Aorta (tissue), 5 donors: ENCODE results near the gene A3GALT2. TPM values are rescaled to one million over a fixed set of nuclear protein-coding genes. Genes with fewer than 3 reads are reported as not detected.
"Not testable (repeated sequence)": the region's sequence is repeated elsewhere in the genome, so short reads cannot be mapped to it uniquely, and the experiment has no call there.

Experiments used
- ATAC-seq: fragments of 200-7000 bp; cut with Tn5 transposase; one replicate; pipeline ENCODE4 v1.9.1; 2022; ENCODE audit warnings: moderate library complexity; ENCODE audit not compliant: low FRiP score
- DNase-seq, 2 donors: peaks; one replicate each; pipeline ENCODE4 v3.0.0-alpha.2; 2020
- H3K27ac ChIP-seq, 2 donors: one replicate each; pipeline ENCODE4 v1.5.1; 2013; ENCODE audit warnings: low read length in 2 of 2, mild to moderate bottlenecking in 2 of 2, moderate library complexity in 2 of 2, control low read depth in 1 of 2, inconsistent platforms in 1 of 2, low read depth in 1 of 2
- H3K27me3 ChIP-seq, 2 donors: one replicate each; pipeline ENCODE4 v1.6.1; 2013; ENCODE audit warnings: control low read depth in 1 of 2, low read length in 1 of 2, mild to moderate bottlenecking in 1 of 2, moderate library complexity in 1 of 2; ENCODE audit not compliant: insufficient read depth in 2 of 2, control insufficient read depth in 1 of 2
- H3K36me3 ChIP-seq, 2 donors: one replicate each; pipeline ENCODE4 v1.6.1; 2013; ENCODE audit warnings: control low read depth in 1 of 2, low read length in 1 of 2, mild to moderate bottlenecking in 1 of 2; ENCODE audit not compliant: insufficient read depth in 2 of 2, control insufficient read depth in 1 of 2
- H3K4me1 ChIP-seq, 2 donors: one replicate each; pipeline ENCODE4 v1.6.1; 2013; ENCODE audit warnings: low read length in 2 of 2, control low read depth in 1 of 2, mild to moderate bottlenecking in 1 of 2, moderate library complexity in 1 of 2; ENCODE audit not compliant: insufficient read depth in 2 of 2, control insufficient read depth in 1 of 2
- H3K4me3 ChIP-seq, 2 donors: one replicate each; pipeline ENCODE4 v1.5.1; 2013; ENCODE audit warnings: low read length in 2 of 2, control low read depth in 1 of 2, mild to moderate bottlenecking in 1 of 2
- H3K9me3 ChIP-seq: one replicate; pipeline ENCODE4 v1.6.1; 2013; ENCODE audit warnings: mild to moderate bottlenecking, low read length; ENCODE audit not compliant: control insufficient read depth
- WGBS, 2 donors: extraction: QIAGEN DNeasy Blood & Tissue Kit; methylation state at CpG; one replicate each; pipeline ENCODE4 v1.1.7; 2013; 5-methylcytosine and 5-hydroxymethylcytosine counted together
- intact Hi-C, 2 donors: fragments of 100-400 bp; cut with DNase I; formaldehyde crosslinking; loops; one replicate each; pipeline versions ENCODE4 v1.14.2 to v1.15.0; 2022
- polyA plus RNA-seq, 2 donors: library from polyadenylated mRNA; stranded (reverse); fragments of 200-250 nt; gene quantifications; one replicate each; pipeline ENCODE4 v1.2.3, GENCODE V29; 2013
- total RNA-seq, 2 donors: library from RNA; stranded (reverse); fragmentation: NEBNext Ultra II Directional; extraction: Animal tissue kit (Norgen Biotek cat#: 25700); gene quantifications; one replicate each; pipeline ENCODE4 v1.2.1, GENCODE V29; 2021
- donor health status: healthy with polysubstance abuse.
- donor health status: Bipolar disorder and iron deficiency.
- donor health status: DM: no; HTN: no; CAD: no.
- donor health status: DM: no; HTN: no; CAD: no.
- donor health status: DM: yes; HTN: yes; CAD: no.

The A3GALT2 gene
- total and polyA plus RNA-seq, 4 donors = 0.36 to 0.81 TPM; not detected in 2

DNA sequence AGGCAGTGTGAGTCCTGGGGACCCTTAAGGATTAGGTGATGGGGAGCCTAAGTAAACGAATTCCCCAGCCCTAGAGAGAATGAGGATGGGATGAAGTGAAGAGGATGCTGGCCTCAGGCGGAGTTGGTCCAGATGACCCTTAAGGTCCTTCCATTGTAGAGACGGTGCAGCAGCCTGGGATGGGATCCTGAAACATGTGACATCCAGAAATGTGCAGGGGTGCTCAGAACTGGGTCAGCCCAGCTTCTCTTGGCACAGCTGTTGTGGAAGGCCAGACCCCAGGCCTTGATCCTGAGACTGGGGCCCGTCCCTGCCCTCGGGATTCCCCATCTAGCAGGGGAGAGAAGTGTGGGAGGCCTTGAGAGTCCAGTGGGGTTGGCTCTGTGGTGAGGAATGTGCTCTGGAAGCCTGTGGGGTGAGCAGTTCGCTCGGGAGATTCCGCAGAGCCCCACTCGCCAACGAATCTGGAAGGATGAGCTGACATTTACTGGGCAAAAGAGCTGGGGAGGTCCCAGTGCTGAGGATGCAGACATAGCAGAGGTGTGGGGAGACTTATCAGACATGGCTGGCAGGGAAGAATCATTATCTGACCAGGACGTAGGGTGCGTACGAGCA is 28.1 kb downstream of the A3GALT2 start:
- intact Hi-C loops = loop anchor here (10.0 kb wide), 2 partner anchors 168 to 322 kb away; no protein-coding TSS in a partner anchor
- Histone ChIP-seq H3K4me3 (no peak overlapping the region), H3K36me3 (peaks cover 0 to 2% of the 10 kb centered on the region in 2 donors), H3K27ac (peak overlapping the region in 1 of 2 donors; percentile 49), H3K27me3 (no peaks in the 10 kb centered on the region), H3K4me1 (no peaks in the 10 kb centered on the region), H3K9me3 (no peaks in the 10 kb centered on the region)
- 36 to 40% methylated on average over 13 of the region's 13 CpGs for WGBS, 2 donors
- peak; percentile 42 to 72 for DNase-seq
- ATAC-seq = peak; percentile 12

- not testable (repeated sequence) for DNase-seq, H3K4me3 ChIP-seq, H3K4me1 ChIP-seq, H3K9me3 ChIP-seq, ATAC-seq, H3K36me3 ChIP-seq, H3K27ac ChIP-seq, H3K27me3 ChIP-seq
- 80 to 95% methylated on average over 1 of the region's 2 CpGs for WGBS, 2 donors
- intact Hi-C loops = loop anchor here (10.0 kb wide), 2 partner anchors 166 to 324 kb away; no protein-coding TSS in a partner anchor
These were observed 30.3 kb downstream of the A3GALT2 start for GRCh38 chr1:33290615-33291014.

- intact Hi-C loops = loop anchor here (10.0 kb wide), 2 partner anchors 165 to 325 kb away; no protein-coding TSS in a partner anchor
- Histone ChIP-seq H3K4me1 (no peaks in the 10 kb centered on the region), H3K4me3 (no peak overlapping the region), H3K27ac (peak overlapping the region in 1 of 2 donors; percentile 29), H3K36me3 (peaks cover 3% of the 10 kb centered on the region in 2 donors), H3K9me3 (no peaks in the 10 kb centered on the region), H3K27me3 (no peaks in the 10 kb centered on the region)
- 29 to 33% methylated on average over 3 of the region's 3 CpGs for WGBS, 2 donors
- DNase-seq = no peak
- no peak for ATAC-seq
These were observed 31.1 kb downstream of the A3GALT2 start for GRCh38 chr1:33289858-33290154.

DNA sequence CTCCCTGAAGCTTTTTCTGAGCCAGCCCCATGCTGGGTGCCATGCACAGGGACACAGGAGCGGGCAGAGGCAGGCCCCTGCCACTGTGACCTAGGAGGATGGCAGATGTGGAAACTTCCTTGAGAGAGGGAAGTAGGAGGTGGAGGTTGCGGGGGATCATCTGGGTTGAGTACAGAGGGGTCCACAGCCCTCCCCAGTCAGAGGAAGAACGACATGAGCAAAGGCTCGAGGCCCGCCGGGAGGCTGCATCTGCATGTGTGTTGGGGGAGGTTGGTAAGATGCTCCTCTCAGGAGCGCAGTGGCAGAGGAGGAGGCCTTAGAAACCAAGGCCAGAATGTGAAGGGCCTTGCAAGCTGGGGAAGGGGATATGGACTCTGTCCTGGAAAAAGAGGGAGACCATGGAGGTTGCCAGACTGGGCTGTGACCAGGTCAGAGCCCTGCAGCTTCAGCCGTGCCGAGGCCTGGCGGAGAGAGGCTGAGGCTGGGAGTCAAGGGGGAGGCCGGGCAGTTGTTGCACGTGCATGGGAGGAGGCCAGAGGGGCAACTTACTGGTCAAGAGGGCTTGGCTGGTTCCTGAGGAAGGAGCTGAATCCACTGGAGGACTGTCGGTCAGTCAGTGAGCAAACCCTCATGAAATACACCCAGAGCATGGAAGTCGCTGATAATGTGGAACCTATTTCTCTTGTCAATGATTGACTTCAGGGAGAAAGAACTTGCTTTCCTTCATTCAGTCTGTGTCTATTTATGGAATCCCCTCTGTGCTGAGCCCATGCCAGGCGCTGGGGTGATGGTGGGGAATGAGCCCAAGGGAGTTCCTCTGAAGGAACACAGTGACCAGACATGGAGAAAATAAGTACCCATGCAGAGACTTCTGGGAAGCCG is 31.7 kb downstream of the A3GALT2 start:
- 43 to 46% methylated on average over 16 of the region's 16 CpGs for WGBS, 2 donors
- Histone ChIP-seq H3K36me3 (peaks cover 3% of the 10 kb centered on the region in 2 donors), H3K4me3 (no peak overlapping the region), H3K4me1 (no peaks in the 10 kb centered on the region), H3K9me3 (no peaks in the 10 kb centered on the region), H3K27ac (peak overlapping the region; percentile 11 to 43), H3K27me3 (no peaks in the 10 kb centered on the region)
- ATAC-seq (peak; percentile 52), DNase-seq (peak; percentile 41 to 79)
- intact Hi-C loops = no loop called here

DNA sequence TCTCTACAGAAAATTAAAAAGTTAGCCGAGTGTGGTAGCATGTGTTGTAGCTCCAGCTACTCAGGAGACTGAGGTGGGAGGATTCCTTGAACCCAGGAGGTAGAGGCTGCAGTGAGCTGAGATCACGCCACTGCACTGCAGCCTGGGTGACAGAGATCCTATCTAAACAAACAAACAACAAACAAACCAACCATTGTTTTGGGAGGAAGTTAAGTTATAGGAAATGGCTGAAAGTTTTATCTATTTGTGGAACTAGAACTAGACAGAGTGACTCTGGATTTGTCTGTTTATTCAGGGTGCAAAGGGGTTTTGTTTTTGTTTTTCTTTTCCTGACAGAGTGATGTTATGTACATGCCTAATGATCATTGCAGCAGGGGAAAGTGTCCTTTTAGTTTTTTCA is 33.6 kb downstream of the A3GALT2 start:
- no peaks in the 10 kb centered on the region for H3K9me3 ChIP-seq
- ATAC-seq (no peak), DNase-seq (peak in 1 of 2 donors; percentile 11)
- peaks cover 1 to 3% of the 10 kb centered on the region in 2 donors for H3K36me3 ChIP-seq
- H3K27ac ChIP-seq = peak overlapping the region in 1 of 2 donors; percentile 61
- no peaks in the 10 kb centered on the region for H3K27me3 ChIP-seq
- H3K4me3 ChIP-seq = no peak overlapping the region
- intact Hi-C loops = no loop called here
- WGBS, 2 donors = 73 to 79% methylated on average over 2 of the region's 2 CpGs
- H3K4me1 ChIP-seq = no peaks in the 10 kb centered on the region

DNA sequence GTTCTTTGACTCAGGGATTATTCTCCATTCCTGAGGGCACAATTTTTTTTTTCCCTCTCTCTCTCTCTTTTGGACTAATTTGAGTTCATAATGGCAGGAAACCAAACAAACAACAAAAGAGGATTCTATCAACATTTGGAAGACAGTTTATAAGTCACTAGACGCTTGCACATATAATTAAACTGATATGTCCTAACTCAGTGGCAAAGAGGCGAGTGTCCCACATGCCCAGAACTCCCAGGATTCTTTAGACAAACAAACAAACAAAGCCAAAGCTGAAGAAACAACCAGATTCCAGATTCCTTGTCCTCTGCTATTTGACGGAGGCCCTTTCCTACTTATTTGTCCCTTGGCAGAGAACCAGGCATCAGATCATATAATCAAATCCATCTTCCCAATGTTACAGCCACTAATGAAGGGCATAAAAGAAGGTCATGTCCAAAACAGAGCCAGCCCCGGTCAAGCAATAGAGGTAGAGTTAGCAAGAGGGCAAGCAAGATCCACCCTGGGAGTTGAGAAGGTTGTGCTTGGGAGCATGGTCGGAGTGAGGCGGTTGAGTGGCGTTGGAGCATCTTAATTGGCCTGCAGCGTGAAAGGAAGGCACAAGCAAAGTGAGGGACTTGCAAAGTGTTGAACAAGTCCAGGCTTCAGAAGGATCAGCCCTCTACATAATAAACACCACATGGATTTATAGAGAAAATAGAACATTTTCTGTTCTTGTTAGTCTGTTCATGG is 34.3 kb downstream of the A3GALT2 start:
- Histone ChIP-seq H3K4me1 (no peaks in the 10 kb centered on the region), H3K36me3 (peaks cover 3% of the 10 kb centered on the region in 2 donors), H3K4me3 (no peak overlapping the region), H3K27me3 (no peaks in the 10 kb centered on the region), H3K9me3 (no peaks in the 10 kb centered on the region), H3K27ac (no peak overlapping the region)
- 65 to 71% methylated on average over 8 of the region's 8 CpGs for WGBS, 2 donors
- ATAC-seq = no peak
- peak; percentile 9 to 30 for DNase-seq
- intact Hi-C loops = no loop called here

- no peak overlapping the region for H3K4me3 ChIP-seq
- DNase-seq (peak; percentile 5 to 10), ATAC-seq (no peak)
- no peak overlapping the region for H3K27ac ChIP-seq
- intact Hi-C loops = no loop called here
- no peaks in the 10 kb centered on the region for H3K27me3 ChIP-seq
- no peaks in the 10 kb centered on the region for H3K4me1 ChIP-seq
- WGBS, 2 donors = 63 to 65% methylated on average over 6 of the region's 6 CpGs
- H3K9me3 ChIP-seq = no peaks in the 10 kb centered on the region
- H3K36me3 ChIP-seq = peaks cover 3 to 8% of the 10 kb centered on the region in 2 donors
These were observed 36.8 kb downstream of the A3GALT2 start for GRCh38 chr1:33284049-33284448.

DNA sequence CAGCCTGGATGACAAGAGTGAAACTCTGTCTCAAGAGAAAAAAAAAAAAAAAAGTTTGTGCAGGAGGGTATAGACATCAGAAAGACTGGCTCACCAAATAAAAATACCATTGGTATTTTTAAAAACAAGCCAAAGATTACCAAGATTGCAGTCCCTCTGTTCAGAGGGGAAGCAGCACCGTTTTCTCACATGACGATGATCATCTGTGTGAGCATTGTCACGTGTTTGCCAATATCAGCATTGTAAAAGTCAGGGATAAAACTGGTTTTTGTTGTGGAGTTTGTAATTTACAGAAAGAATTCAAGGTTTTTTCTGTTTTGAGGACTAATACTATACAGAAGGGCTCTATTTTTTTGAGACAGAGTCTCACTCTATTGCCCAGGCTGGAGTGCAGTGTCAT is 38.1 kb downstream of the A3GALT2 start:
- H3K4me3 ChIP-seq = no peak overlapping the region
- no peak overlapping the region for H3K27ac ChIP-seq
- no peaks in the 10 kb centered on the region for H3K4me1 ChIP-seq
- intact Hi-C loops = no loop called here
- 52 to 55% methylated on average over 3 of the region's 3 CpGs for WGBS, 2 donors
- H3K27me3 ChIP-seq = no peaks in the 10 kb centered on the region
- DNase-seq = no peak
- ATAC-seq = no peak
- H3K36me3 ChIP-seq = peaks cover 3 to 8% of the 10 kb centered on the region in 2 donors
- no peaks in the 10 kb centered on the region for H3K9me3 ChIP-seq
